T-helper 17 cell (primary cell): ENCODE measurements around the gene MRFAP1L1. TPM values are rescaled to one million over a fixed set of nuclear protein-coding genes. Genes with fewer than 3 reads are reported as not detected.

Experiments used
- ATAC-seq: fragments of 150-1000 bp; cut with Tn5 transposase; 2 replicates; pipeline ENCODE4 v1.10.0; 2021; ENCODE audit warnings: mild to moderate bottlenecking, moderate library complexity
- DNase-seq, 3 donors: peaks; one replicate each; pipeline versions ENCODE4 v3.0.0 to v3.0.0-alpha.2; 2020 to 2021
- H3K9me3 ChIP-seq: one replicate; pipeline ENCODE4 v1.7.0; 2013; ENCODE audit warnings: low read length, mild to moderate bottlenecking; ENCODE audit not compliant: control insufficient read depth, poor library complexity, severe bottlenecking
- H3K27ac Mint-ChIP-seq: one replicate; pipeline ENCODE4 v1.8.0; 2022; ENCODE audit warnings: mild to moderate bottlenecking, moderate library complexity, mixed read lengths
- H3K27me3 Mint-ChIP-seq: one replicate; pipeline ENCODE4 v1.8.0; 2022; ENCODE audit warnings: mixed read lengths
- H3K36me3 Mint-ChIP-seq: one replicate; pipeline ENCODE4 v1.8.0; 2022; ENCODE audit warnings: low read depth, mixed read lengths
- H3K4me1 Mint-ChIP-seq: one replicate; pipeline ENCODE4 v1.8.0; 2022; ENCODE audit warnings: mild to moderate bottlenecking, mixed read lengths
- H3K4me3 Mint-ChIP-seq: one replicate; pipeline ENCODE4 v1.8.0; 2022; ENCODE audit warnings: mild to moderate bottlenecking, moderate library complexity, mixed read lengths
- total RNA-seq, 4 donors: library from RNA in 2 of 4; stranded (reverse) in 2 of 4; gene quantifications; one replicate each; pipeline ENCODE4 v1.2.3 and lab custom pipeline; 2022 to 2026

The MRFAP1L1 gene
- total RNA-seq, 2 donors from 2014 or later: 29.3 to 33.0 TPM

DNA sequence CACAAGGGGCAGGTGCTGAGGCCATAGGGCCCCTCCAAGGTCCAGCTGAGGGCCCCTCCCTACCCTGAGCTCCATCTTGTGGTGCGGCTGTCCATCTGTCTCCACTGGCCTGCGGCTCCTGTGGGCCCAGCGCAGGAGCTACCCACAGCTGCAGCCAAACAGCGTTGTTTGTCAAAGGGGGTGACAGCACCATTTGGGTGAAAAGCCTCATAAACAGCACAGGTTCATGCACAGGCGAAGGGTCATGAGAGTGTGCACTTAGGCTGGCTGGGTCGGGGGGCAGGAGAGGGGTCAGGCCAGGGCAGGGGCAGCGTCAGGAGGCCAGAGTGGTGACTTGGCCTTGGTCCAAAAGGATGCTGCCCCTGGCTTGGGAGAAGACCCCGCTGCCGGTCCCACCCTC is 38.6 kb upstream of the MRFAP1L1 start:
- DNase-seq (no peak), ATAC-seq (no peak)
- peaks cover 2% of the 10 kb centered on the region for H3K36me3 Mint-ChIP-seq
- H3K4me3 Mint-ChIP-seq: no peak overlapping the region
- no peak overlapping the region for H3K27ac Mint-ChIP-seq
- peaks cover 10% of the 10 kb centered on the region for H3K4me1 Mint-ChIP-seq
- H3K9me3 ChIP-seq: no peaks in the 10 kb centered on the region
- H3K27me3 Mint-ChIP-seq: peaks cover 16% of the 10 kb centered on the region

DNA sequence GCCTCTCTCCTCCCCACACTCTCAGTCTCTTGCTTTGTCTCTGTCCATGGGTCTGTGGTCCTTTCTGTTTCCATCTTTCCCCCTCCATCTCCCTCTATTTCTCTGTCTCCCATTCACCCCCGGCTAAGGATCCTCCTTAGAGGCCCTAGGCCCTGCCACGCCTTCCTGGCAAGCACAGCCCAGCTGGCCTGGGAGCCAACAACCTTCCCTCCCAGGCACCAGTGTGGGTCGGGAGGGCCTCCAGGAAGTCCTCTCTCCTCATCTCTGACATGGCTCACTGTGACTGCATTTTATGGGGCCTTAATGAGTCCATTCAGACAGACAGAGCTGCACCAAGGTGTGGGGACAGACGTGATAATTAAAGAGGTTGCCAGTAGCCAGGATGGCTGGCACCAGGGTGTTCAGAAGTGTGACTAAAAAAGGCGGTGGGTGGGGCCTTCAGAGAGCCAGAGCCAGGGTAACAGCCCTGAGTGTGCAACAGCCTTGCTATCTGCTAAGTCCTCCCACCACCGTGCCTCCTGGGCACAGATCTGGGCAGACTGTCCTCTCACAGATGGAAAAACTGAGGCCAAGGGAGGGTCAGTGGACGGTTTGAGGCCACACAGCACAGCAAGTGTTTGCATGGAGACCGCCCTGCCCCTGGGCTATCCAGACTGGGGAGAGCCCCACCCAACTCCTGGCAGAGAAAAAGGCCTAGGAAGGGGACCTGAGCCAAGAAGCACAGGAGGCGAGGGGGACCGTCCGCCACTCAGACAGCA is 37.8 kb upstream of the MRFAP1L1 start:
- H3K4me1 Mint-ChIP-seq: peaks cover 12% of the 10 kb centered on the region
- no peak overlapping the region for H3K4me3 Mint-ChIP-seq
- H3K27me3 Mint-ChIP-seq: peaks cover 16% of the 10 kb centered on the region
- ATAC-seq: no peak
- no peak overlapping the region for H3K27ac Mint-ChIP-seq
- DNase-seq: no peak
- H3K9me3 ChIP-seq: no peaks in the 10 kb centered on the region
- peaks cover 2% of the 10 kb centered on the region for H3K36me3 Mint-ChIP-seq

DNA sequence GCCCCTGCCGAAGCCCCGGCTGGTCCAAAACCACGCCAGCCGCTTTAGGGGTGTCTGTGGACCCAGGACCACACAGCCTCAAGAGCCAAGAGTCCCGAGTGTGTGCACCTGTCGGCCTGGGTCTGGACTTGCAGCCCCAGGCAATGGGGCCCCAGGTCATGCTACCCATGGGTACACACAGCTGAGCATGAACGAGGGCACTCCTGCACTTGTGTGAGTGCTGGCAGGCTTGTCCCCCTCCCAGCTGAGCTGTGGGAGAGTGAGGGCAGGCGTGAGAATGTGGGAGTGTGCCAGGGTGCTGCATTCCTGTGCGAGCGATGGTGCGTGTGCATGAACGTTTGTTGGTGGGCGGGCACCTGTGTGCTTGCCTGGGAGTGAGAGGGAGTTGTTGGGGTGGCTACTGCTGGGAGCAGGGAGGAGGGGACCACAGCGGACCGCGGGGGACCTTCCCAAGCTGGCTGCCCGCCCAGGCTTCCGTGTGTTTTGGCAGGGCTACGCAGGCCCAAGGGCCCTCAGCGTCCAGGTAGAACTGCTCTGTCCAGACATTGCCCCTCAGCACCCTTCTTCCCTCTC is 37.1 kb upstream of the MRFAP1L1 start:
- no peak overlapping the region for H3K27ac Mint-ChIP-seq
- peaks cover 2% of the 10 kb centered on the region for H3K36me3 Mint-ChIP-seq
- DNase-seq (no peak), ATAC-seq (no peak)
- peaks cover 9% of the 10 kb centered on the region for H3K4me1 Mint-ChIP-seq
- no peaks in the 10 kb centered on the region for H3K9me3 ChIP-seq
- peaks cover 16% of the 10 kb centered on the region for H3K27me3 Mint-ChIP-seq
- no peak overlapping the region for H3K4me3 Mint-ChIP-seq

DNA sequence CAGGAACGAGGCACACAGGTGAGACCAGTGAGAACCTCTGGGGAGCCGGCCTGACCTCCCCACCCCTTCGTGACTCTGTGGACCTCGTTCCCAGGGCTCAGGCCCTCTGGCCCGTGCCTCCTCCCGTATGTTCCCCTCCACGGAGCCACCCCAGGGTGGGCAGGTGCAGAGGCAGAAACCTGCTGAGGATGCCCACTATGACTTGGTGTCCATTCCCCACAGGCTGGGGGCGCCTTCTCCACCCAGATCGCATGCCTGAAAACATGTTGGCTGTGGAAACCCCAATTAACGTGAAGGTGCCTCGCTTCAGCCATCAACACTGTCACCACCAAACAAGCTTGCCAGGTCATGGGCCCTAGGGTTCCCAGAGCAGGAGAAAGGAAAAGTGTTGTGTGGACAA is 33.3 kb upstream of the MRFAP1L1 start:
- no peaks in the 10 kb centered on the region for H3K9me3 ChIP-seq
- no peak for DNase-seq
- Mint-ChIP-seq H3K27me3 (peaks cover 17% of the 10 kb centered on the region), H3K4me3 (no peak overlapping the region), H3K36me3 (peaks cover 4% of the 10 kb centered on the region), H3K27ac (no peak overlapping the region), H3K4me1 (peaks cover 6% of the 10 kb centered on the region)
- ATAC-seq: no peak

DNA sequence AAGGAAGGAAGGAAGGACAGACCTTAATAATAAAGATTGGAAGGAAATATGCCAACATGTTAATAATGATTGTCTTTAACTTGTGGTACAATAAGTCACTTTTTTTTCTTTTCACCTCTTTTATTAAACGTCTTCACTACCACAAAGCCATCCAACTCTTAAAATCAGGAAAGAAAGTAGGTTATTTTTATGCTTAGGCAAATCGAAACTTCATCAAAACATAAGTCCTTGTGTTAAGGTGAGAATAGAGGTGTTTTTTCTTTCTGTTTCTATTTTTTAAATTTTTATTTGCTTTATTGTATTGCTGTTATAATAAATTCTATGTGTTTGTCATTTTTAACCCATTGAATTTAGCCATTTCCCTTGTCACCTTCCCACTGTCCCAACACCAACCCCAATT is 32.8 kb upstream of the MRFAP1L1 start:
- no peaks in the 10 kb centered on the region for H3K9me3 ChIP-seq
- ATAC-seq (no peak), DNase-seq (no peak)
- peaks cover 4% of the 10 kb centered on the region for H3K36me3 Mint-ChIP-seq
- H3K4me1 Mint-ChIP-seq: peaks cover 6% of the 10 kb centered on the region
- peaks cover 22% of the 10 kb centered on the region for H3K27me3 Mint-ChIP-seq
- no peak overlapping the region for H3K27ac Mint-ChIP-seq
- H3K4me3 Mint-ChIP-seq: no peak overlapping the region

DNA sequence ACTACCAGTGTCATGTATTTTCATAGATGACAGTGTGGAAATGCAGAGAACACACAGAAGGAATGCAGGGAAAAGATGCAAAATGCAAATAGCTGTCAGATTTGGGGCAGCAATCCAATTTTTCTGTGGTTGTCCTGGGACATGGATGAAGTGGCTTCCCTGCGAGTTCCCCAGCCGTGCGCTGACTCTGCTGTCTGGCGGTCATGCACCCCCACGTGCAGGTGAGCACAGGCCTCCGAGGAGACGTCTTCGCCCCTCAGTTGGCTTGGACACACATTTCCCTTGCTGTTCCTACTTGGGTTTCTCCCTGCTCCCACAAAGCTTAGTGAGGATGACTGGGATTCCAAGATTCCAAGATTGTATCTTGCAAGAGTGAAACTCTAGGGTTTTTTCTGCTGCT is 30.7 kb upstream of the MRFAP1L1 start:
- H3K36me3 Mint-ChIP-seq: peaks cover 4% of the 10 kb centered on the region
- ATAC-seq (no peak), DNase-seq (no peak)
- H3K9me3 ChIP-seq: no peaks in the 10 kb centered on the region
- no peak overlapping the region for H3K27ac Mint-ChIP-seq
- no peak overlapping the region for H3K4me3 Mint-ChIP-seq
- H3K4me1 Mint-ChIP-seq: peaks cover 6% of the 10 kb centered on the region
- peaks cover 18% of the 10 kb centered on the region for H3K27me3 Mint-ChIP-seq

DNA sequence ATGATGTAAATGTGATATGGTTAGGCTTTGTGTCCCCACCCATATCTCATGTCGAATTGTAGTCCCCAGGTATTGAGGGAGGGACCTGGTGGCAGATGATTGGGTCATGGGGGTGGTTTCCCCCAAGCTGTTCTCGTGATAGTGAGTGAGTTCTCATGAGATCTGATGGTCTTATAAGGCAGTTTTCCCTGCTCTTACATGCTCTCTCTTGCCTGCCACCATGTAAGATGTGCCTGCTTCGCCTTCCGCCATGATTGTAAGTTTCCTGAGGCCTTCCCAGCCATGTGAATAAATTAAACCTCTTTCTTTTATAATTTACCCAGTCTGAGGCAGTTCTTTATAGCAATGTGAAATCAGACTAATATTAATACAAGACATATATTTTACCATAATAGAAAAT is 30.3 kb upstream of the MRFAP1L1 start:
- DNase-seq: no peak
- Mint-ChIP-seq H3K27me3 (peaks cover 15% of the 10 kb centered on the region), H3K27ac (no peak overlapping the region), H3K36me3 (peaks cover 3% of the 10 kb centered on the region), H3K4me3 (no peak overlapping the region), H3K4me1 (peaks cover 6% of the 10 kb centered on the region)
- no peak for ATAC-seq
- H3K9me3 ChIP-seq: no peaks in the 10 kb centered on the region

DNA sequence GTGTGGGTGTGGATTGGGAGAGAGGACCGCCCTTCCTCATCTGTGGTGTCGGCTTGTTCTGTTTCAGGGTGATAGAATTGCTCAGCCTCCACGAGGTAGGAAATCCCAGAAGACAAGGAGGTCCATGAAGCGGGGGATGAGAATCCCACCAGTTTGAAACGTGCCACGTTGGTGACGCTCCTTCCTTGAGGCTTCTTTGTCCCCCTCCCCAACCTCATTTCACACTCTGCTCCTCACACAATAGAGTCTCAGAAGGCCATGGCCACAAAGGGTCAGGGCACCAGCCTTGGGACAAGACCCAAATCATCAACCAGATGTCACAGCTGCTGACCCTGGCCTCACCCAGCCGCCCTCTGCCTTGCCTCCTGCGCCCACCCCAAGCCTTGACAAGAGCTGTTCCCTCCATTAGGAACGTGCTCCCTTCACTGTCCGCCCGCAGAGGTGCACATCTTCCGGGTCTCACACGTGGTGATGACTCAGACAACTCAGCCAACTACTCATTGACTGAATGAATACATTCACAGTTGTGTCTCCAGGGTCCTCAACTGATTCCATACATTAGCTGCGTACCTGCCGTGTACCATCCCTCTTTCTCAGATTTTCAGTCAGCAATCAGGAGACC is 24.6 kb upstream of the MRFAP1L1 start:
- Mint-ChIP-seq H3K4me1 (no peaks in the 10 kb centered on the region), H3K27ac (no peak overlapping the region), H3K27me3 (peaks cover 21% of the 10 kb centered on the region), H3K36me3 (no peaks in the 10 kb centered on the region), H3K4me3 (no peak overlapping the region)
- no peaks in the 10 kb centered on the region for H3K9me3 ChIP-seq
- ATAC-seq (no peak), DNase-seq (no peak)

DNA sequence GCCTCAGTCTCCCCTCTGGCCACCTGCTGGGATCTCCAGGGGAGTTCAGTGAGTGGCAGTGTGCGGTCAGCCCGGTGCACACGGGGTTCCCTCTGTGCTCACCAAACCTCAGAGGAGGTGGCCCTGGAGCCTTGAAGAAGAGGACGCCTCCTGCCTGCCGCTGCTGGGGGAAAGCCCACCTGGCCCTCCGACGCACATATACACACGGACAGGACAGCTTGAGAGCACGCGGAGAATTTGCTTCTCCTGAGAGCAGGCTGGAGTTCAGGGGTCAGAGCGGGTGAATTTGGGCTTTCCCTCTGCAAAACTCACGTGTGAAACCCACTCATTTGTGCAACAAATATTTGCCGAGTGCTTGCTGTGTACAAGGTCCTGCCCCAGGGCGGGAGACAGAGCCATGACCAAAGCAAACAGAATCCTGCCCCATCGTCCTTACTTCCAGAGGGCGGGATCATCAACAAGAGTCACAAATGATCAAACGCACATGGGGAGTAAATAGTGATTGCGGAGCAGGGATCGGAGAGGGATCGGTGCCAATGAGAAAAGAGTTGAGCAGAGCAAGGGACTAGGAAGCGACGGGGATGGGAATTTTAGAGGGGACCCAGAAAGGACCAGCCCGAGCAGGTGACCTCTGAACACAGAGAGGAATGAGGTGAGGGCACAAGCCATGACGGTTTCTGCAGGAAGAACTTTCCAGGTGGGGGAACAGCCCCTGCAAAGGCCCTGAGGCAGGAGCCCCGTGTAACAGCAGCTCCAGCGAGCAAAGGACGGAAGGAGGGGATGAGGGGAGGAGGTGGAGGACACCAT is 23.9 kb upstream of the MRFAP1L1 start:
- Mint-ChIP-seq H3K27me3 (peaks cover 21% of the 10 kb centered on the region), H3K36me3 (no peaks in the 10 kb centered on the region), H3K4me3 (no peak overlapping the region), H3K27ac (no peak overlapping the region), H3K4me1 (no peaks in the 10 kb centered on the region)
- H3K9me3 ChIP-seq: no peaks in the 10 kb centered on the region
- DNase-seq (no peak), ATAC-seq (no peak)

DNA sequence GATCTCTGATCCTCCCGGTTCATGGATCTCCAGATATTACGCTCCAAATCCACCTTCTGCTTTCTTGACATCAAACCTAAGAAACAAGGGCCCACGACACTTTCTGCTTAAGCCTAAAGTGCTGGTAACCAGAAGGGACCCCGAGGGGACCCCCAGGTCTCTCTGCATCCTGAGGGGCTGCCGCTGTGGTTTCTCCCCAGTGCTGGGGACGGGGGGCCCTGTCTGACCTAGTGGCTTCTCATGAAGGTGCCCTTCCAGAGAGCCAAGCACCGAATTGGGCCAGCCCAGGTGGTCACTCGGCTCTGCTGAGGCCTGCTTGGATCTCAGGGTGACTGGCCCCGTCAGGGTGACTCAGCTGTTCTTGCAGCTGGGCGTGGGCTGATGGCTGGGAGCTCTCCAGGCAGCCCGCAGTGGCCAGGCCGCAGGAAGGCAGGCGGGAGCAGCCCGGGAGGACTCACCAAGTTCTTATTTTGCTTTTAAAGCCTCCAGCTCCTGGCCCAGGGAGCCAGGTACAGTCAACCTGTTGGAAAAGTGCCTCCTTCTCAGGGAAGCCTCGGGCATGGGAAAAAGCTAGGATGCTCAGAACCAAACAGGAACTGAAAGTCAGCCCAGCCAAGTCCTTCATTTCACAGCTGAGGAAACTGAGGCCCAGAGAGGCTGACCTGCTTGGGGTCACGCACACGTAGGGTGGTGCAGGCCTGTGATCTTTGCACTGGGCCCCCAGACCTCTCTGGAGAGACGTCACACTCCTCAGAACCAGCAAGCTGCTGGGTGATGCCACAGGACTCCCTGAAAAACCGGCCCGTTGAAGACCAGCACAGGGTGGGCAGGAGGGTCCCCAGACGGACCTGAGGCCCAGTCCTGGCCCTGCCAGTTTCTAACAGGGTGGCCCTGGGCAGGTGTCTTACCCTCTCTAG is 23.0 kb upstream of the MRFAP1L1 start:
- no peaks in the 10 kb centered on the region for H3K9me3 ChIP-seq
- ATAC-seq: no peak
- Mint-ChIP-seq H3K4me3 (no peak overlapping the region), H3K27ac (no peak overlapping the region), H3K27me3 (peaks cover 17% of the 10 kb centered on the region), H3K36me3 (no peaks in the 10 kb centered on the region), H3K4me1 (peaks cover 4% of the 10 kb centered on the region)
- no peak for DNase-seq

DNA sequence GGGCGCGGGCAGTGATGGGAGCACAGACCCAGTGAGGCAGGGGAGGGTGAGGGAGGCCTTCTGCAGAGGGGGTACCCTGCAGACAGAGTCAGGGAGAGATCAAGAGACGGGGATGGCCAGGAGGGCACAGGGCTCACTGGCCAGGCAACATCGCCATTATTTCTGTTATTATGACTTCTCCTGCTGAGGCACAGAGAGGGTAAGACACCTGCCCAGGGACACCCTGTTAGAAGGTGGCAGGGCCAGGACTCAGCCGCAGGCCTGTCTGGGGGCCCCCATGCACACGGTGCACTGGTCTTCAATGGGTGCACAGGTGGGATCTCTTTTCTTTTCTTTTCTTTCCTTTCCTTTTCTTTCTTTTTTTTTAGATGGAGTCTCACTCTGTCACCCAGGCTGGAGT is 22.1 kb upstream of the MRFAP1L1 start:
- Mint-ChIP-seq H3K36me3 (no peaks in the 10 kb centered on the region), H3K27ac (no peak overlapping the region), H3K27me3 (peaks cover 14% of the 10 kb centered on the region), H3K4me1 (peaks cover 4% of the 10 kb centered on the region), H3K4me3 (no peak overlapping the region)
- no peak for ATAC-seq
- DNase-seq: no peak
- no peaks in the 10 kb centered on the region for H3K9me3 ChIP-seq

DNA sequence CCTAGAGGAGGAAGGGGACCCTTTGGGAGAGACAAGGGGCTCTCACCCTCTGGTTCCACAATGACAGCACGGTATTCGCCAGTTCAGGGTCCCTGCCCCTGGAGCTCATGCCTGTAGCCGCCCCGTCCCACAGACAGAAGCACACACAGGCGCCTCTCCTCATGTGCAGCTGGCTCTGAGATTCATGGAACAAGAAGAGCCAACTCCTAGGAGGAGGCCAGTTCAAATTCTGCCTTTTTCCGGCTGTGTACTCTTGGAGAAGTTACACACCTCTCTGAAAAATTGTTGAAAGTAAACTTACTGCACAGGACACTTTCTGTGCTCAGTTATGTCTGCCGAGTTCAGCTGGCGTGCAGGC is 21.6 kb upstream of the MRFAP1L1 start:
- Mint-ChIP-seq H3K36me3 (no peaks in the 10 kb centered on the region), H3K27ac (no peak overlapping the region), H3K4me1 (peaks cover 4% of the 10 kb centered on the region), H3K4me3 (no peak overlapping the region), H3K27me3 (peaks cover 14% of the 10 kb centered on the region)
- no peak for DNase-seq
- ATAC-seq: no peak
- no peaks in the 10 kb centered on the region for H3K9me3 ChIP-seq
